Hematopoietic multipotent progenitor cell treated with erythropoietin and hydrocortisone succinate and interleukin-3 and kit ligand, for 17 days (in vitro differentiated cells): Measurements from ENCODE around the gene MAPK9.
"Not testable (repeated sequence)": the region's sequence is repeated elsewhere in the genome, so short reads cannot be mapped to it uniquely, and the experiment has no call there.

Source experiments
- DNase-seq: peaks from one replicate; pipeline ENCODE4 v3.0.0-alpha.2; 2015; ENCODE audit warnings: low spot score

The MAPK9 gene

GRCh38 chr5:180235077-180235476 is 56.8 kb downstream of the MAPK9 start:
- no peak for DNase-seq

- no peak for DNase-seq
Measured at GRCh38 chr5:180234271-180234670, 57.6 kb downstream of the MAPK9 start.

GRCh38 chr5:180233729-180234128 is 58.2 kb downstream of the MAPK9 start:
- no peak for DNase-seq

GRCh38 chr5:180230017-180230416 is 61.9 kb downstream of the MAPK9 start:
- no peak for DNase-seq

GRCh38 chr5:180222056-180222455 is 69.8 kb downstream of the MAPK9 start:
- no peak for DNase-seq

GRCh38 chr5:180217797-180218196 is 74.1 kb downstream of the MAPK9 start:
- DNase-seq = no peak

- DNase-seq = no peak
Measured at GRCh38 chr5:180216646-180217171, 75.2 kb downstream of the MAPK9 start.

GRCh38 chr5:180215783-180216630 is 75.9 kb downstream of the MAPK9 start:
- DNase-seq = no peak

GRCh38 chr5:180214870-180215770 is 76.8 kb downstream of the MAPK9 start:
- DNase-seq = no peak

- no peak for DNase-seq
Measured at GRCh38 chr5:180213657-180214207, 78.2 kb downstream of the MAPK9 start.

GRCh38 chr5:180213256-180213600 is 78.7 kb downstream of the MAPK9 start:
- DNase-seq = no peak

- DNase-seq = no peak
Measured at GRCh38 chr5:180212363-180213255, 79.3 kb downstream of the MAPK9 start.

- DNase-seq = no peak
Measured at GRCh38 chr5:180211761-180212035, 80.2 kb downstream of the MAPK9 start.

- DNase-seq = no peak
Measured at GRCh38 chr5:180210961-180211760, 80.7 kb downstream of the MAPK9 start.

GRCh38 chr5:180210077-180210476 is 81.8 kb downstream of the MAPK9 start:
- DNase-seq = not testable (repeated sequence)

- peak; percentile 47 for DNase-seq
Measured at GRCh38 chr5:180209137-180209581, 82.7 kb downstream of the MAPK9 start, which contains the start of gene RASGEF1C. RASGEF1C (minus strand) TSS chr5:180209211; CDS start chr5:180138052, 71,159 bp downstream.

- DNase-seq = no peak
Measured at GRCh38 chr5:180208435-180209081, 83.3 kb downstream of the MAPK9 start.

- no peak for DNase-seq
Measured at GRCh38 chr5:180208038-180208434, 83.8 kb downstream of the MAPK9 start.

- DNase-seq = no peak
Measured at GRCh38 chr5:180207593-180207992, 84.3 kb downstream of the MAPK9 start.

- DNase-seq = no peak
Measured at GRCh38 chr5:180206993-180207392, 84.9 kb downstream of the MAPK9 start.
